ENCODE results near the gene NMRK1.
A peak's percentile ranks its signal among the peaks of the same experiment; 100 is the strongest.

GRCh38 chr9:75027187-75028107 is 60.5 kb downstream of the NMRK1 start:
- TF ChIP-seq POLR2AphosphoS5 (IDR thresholded peaks at IDR 0.05; ENCODE audit: low read depth, low read length) (peak; percentile 46; the same call in 1 of the 2 replicates), POLR2A (IDR thresholded peaks at IDR 0.05; ENCODE audit: low read depth, low read length) (no peak; the same call in 1 of the 2 replicates), SPI1 (IDR thresholded peaks at IDR 0.05; ENCODE audit: low read depth, low read length) (0 out of 2 replicates have a peak, but pooled peaks have one; percentile 12)

All from GM12891 (cell line).